Measurements from ENCODE around the gene TCERG1L. TPM values are rescaled to one million over a fixed set of nuclear protein-coding genes. Genes with fewer than 3 reads are reported as not detected.

TCERG1L gene
- total RNA-seq, 1 experiment from 2014 or later = not detected

- POLR2A ChIA-PET = no interaction called here
- no TSS peak for BruUV-seq (replicated peaks)
- in situ Hi-C loops (cut with HindIII; ENCODE audit: low pct_unique_long_range_greater_than_20kb, low sequenced_read_pairs) = no loop called here
- TF ChIP-seq REST (IDR thresholded peaks at IDR 0.05; ENCODE audit: insufficient read depth in 1 of 2, low read depth in 2 of 2, low read length in 1 of 2) = no peak
- TF ChIP-seq POLR2AphosphoS5 (IDR thresholded peaks at IDR 0.05; ENCODE audit: low read depth, low read length) = no peak
- TF ChIP-seq, protein P1, sequence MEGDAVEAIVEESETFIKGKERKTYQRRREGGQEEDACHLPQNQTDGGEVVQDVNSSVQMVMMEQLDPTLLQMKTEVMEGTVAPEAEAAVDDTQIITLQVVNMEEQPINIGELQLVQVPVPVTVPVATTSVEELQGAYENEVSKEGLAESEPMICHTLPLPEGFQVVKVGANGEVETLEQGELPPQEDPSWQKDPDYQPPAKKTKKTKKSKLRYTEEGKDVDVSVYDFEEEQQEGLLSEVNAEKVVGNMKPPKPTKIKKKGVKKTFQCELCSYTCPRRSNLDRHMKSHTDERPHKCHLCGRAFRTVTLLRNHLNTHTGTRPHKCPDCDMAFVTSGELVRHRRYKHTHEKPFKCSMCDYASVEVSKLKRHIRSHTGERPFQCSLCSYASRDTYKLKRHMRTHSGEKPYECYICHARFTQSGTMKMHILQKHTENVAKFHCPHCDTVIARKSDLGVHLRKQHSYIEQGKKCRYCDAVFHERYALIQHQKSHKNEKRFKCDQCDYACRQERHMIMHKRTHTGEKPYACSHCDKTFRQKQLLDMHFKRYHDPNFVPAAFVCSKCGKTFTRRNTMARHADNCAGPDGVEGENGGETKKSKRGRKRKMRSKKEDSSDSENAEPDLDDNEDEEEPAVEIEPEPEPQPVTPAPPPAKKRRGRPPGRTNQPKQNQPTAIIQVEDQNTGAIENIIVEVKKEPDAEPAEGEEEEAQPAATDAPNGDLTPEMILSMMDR (IDR thresholded peaks at IDR 0.05) = no peak
- no peak for TF ChIP-seq TCF7L2 (IDR thresholded peaks at IDR 0.05; ENCODE audit: low read depth, low read length)
- no peak for TF ChIP-seq SIN3A (IDR thresholded peaks at IDR 0.05; ENCODE audit: borderline replicate concordance, insufficient read depth, low read depth, low read length)
- ATAC-seq (no peak), DNase-seq (ENCODE audit: low read depth, low spot score) (no peak)
- no peak overlapping the region for H3K27ac ChIP-seq (ENCODE audit: low read length)
- no peaks in the 10 kb centered on the region for H3K4me1 ChIP-seq (ENCODE audit: control insufficient read depth, insufficient read depth, low read length)
- no peaks in the 10 kb centered on the region for H3K9me3 ChIP-seq (ENCODE audit: control insufficient read depth, insufficient read depth, low read depth, low read length)
- no peaks in the 10 kb centered on the region for H3K36me3 ChIP-seq (ENCODE audit: control insufficient read depth, insufficient read depth, low read length)
- CTCF ChIA-PET = no interaction called here
- intact Hi-C loops (cut with micrococcal nuclease; ENCODE audit: unreplicated experiment) = no loop called here
- H3K27me3 ChIP-seq (ENCODE audit: control insufficient read depth, insufficient read depth, low read length) = 0 out of 2 replicates have a peak, but pooled peaks cover 2% of the 10 kb centered on the region
- no peak overlapping the region for H3K4me3 ChIP-seq (ENCODE audit: low read depth in 2 of 2, low read length in 2 of 2)
Observed at GRCh38 chr10:131188494-131188893, 123.0 kb downstream of the TCERG1L start.

- TF ChIP-seq REST (IDR thresholded peaks at IDR 0.05; ENCODE audit: insufficient read depth in 1 of 2, low read depth in 2 of 2, low read length in 1 of 2) (no peak), SIN3A (IDR thresholded peaks at IDR 0.05; ENCODE audit: borderline replicate concordance, insufficient read depth, low read depth, low read length) (no peak), TCF7L2 (IDR thresholded peaks at IDR 0.05; ENCODE audit: low read depth, low read length) (no peak), POLR2AphosphoS5 (IDR thresholded peaks at IDR 0.05; ENCODE audit: low read depth, low read length) (no peak)
- TF ChIP-seq, protein P1 (IDR thresholded peaks at IDR 0.05) = no peak
- ChIA-PET POLR2A (no interaction called here), CTCF (no interaction called here)
- Histone ChIP-seq H3K36me3 (ENCODE audit: control insufficient read depth, insufficient read depth, low read length) (no peaks in the 10 kb centered on the region), H3K9me3 (ENCODE audit: control insufficient read depth, insufficient read depth, low read depth, low read length) (no peaks in the 10 kb centered on the region), H3K27ac (ENCODE audit: low read length) (no peak overlapping the region), H3K4me3 (ENCODE audit: low read depth in 2 of 2, low read length in 2 of 2) (no peak overlapping the region), H3K4me1 (ENCODE audit: control insufficient read depth, insufficient read depth, low read length) (no peaks in the 10 kb centered on the region), H3K27me3 (ENCODE audit: control insufficient read depth, insufficient read depth, low read length) (peaks cover 2% of the 10 kb centered on the region; the same call in 1 of the 2 replicates)
- in situ Hi-C loops (cut with HindIII; ENCODE audit: low pct_unique_long_range_greater_than_20kb, low sequenced_read_pairs) (no loop called here), intact Hi-C loops (cut with micrococcal nuclease; ENCODE audit: unreplicated experiment) (no loop called here)
- DNase-seq (ENCODE audit: low read depth, low spot score) (no peak), ATAC-seq (no peak)
- BruUV-seq (replicated peaks) = no TSS peak
Observed at GRCh38 chr10:131187926-131188325, 123.6 kb downstream of the TCERG1L start.

Measured in Panc1 (cell line).